OCI-LY1 (cell line): Measurements from ENCODE around the gene RAB40C.

Source experiments
- EZH2 ChIP-seq: fragments of 200-600 bp; sonication (generic), shearing (Covaris generic); IDR thresholded peaks from 2 replicates; pipeline ENCODE4 v1.8.0; 2017; ENCODE audit warnings: borderline replicate concordance, mixed run types, mild to moderate bottlenecking, antibody characterized with exemption, low read length, moderate library complexity, mixed read lengths
- TF ChIP-seq, protein P1 (sequence below): fragments of 200-600 bp; sonication (generic), shearing (Covaris generic); IDR thresholded peaks from 2 replicates; pipeline ENCODE4 v1.5.1; 2017; ENCODE audit warnings: mild to moderate bottlenecking, antibody characterized with exemption, low read length, moderate library complexity, mixed read lengths

DNA sequence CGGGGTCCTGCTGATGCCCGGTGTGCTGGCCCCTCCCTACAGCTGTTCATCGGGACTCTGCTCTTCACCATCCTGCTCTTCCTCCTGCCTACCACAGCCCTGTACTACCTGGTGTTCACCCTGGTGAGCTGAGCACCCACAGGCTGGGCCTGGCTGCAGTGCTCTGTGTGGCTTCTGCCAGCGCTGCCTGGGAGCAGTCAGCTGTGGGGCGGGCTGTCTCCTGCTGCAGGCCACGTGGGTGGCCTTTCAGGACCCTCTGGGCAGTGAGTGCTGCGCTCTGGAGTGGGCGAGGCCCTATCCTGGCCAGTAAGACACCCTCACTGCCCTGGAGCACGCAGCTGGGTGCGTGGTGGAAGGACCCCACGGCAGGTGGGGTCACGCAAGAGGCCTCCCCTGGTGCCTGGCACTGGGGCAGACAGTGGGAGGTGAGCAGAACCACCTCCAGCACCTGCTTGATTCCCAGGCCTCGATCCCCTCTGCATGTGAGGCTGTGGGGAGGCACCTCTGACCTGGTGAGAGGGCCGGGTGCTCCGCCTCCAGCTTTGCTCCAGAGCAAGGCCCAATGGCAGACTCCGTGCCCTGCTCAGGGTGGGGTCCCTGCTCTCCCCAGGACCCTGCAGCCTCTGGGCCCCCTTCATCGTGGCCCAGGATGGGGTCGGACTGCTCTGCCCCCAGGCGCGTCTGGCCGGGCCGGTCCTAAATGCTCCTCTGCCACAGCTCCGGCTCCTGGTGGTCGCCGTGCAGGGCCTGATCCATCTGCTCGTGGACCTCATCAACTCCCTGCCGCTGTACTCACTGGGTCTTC is 9.5 kb upstream of the RAB40C start:
- TF ChIP-seq, protein P1, sequence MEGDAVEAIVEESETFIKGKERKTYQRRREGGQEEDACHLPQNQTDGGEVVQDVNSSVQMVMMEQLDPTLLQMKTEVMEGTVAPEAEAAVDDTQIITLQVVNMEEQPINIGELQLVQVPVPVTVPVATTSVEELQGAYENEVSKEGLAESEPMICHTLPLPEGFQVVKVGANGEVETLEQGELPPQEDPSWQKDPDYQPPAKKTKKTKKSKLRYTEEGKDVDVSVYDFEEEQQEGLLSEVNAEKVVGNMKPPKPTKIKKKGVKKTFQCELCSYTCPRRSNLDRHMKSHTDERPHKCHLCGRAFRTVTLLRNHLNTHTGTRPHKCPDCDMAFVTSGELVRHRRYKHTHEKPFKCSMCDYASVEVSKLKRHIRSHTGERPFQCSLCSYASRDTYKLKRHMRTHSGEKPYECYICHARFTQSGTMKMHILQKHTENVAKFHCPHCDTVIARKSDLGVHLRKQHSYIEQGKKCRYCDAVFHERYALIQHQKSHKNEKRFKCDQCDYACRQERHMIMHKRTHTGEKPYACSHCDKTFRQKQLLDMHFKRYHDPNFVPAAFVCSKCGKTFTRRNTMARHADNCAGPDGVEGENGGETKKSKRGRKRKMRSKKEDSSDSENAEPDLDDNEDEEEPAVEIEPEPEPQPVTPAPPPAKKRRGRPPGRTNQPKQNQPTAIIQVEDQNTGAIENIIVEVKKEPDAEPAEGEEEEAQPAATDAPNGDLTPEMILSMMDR = no peak
- no peak for TF ChIP-seq EZH2
